Epithelial cell of esophagus (primary cell): ENCODE data around the gene MANEA.

Source experiments
- DNase-seq: peaks from one replicate; pipeline ENCODE4 v3.0.0; 2010; ENCODE audit warnings: low read depth
- H3K4me3 ChIP-seq: 2 replicates; pipeline ENCODE4 v1.5.1; 2011; ENCODE audit warnings: mild to moderate bottlenecking, low read length, control low read depth
- CTCF ChIP-seq: IDR thresholded peaks from 2 replicates; pipeline ENCODE4 v1.5.1; 2011; ENCODE audit warnings: low read depth, mild to moderate bottlenecking, low read length, control low read depth, inconsistent platforms; ENCODE audit not compliant: insufficient read depth; ENCODE audit errors: missing control alignments

The MANEA gene, protein sequence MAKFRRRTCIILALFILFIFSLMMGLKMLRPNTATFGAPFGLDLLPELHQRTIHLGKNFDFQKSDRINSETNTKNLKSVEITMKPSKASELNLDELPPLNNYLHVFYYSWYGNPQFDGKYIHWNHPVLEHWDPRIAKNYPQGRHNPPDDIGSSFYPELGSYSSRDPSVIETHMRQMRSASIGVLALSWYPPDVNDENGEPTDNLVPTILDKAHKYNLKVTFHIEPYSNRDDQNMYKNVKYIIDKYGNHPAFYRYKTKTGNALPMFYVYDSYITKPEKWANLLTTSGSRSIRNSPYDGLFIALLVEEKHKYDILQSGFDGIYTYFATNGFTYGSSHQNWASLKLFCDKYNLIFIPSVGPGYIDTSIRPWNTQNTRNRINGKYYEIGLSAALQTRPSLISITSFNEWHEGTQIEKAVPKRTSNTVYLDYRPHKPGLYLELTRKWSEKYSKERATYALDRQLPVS

GRCh38 chr6:95577304-95578105, at the start of gene MANEA:
Gene MANEA (plus strand): TSS chr6:95577535. CDS start chr6:95586440, 8,905 bp downstream.
- H3K4me3 ChIP-seq: peak within 1 kb of the TSS; percentile 81
- TF ChIP-seq CTCF: no peak
- peak; percentile 73 for DNase-seq

- TF ChIP-seq CTCF: no peak
- no peak for DNase-seq
Measured at GRCh38 chr6:95529762-95530161, 47.6 kb upstream of the MANEA start.

DNA sequence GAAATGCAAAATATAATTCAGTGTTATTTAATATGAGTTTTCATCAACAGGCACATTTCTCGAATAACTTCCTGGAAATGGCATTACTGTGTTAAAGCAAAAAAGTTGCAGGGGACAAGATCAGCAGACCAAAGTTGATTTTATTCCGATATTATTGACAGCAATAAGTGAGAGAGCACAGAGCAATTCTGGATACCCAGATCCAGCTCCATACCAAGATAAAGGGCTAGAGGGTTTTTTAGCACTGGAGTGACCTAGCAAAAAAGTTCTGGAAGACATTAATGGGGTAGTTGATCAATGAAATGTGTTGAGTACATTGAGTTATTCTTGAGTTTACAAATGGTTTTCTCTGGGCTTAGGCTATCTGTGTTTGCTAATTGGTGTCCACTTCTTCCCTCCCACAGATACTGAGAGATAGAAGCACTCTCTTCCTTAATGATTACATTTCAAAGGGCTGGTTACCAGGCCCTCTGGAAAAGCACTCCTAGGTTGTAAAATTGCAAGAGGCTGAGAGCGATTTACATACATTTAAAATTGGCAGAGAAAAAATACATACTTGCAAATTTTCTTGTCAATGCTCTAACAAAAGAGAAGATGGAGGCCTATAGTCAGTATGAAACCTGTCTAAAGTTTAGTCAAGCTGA, 47.0 kb upstream of the MANEA start:
- no peak for TF ChIP-seq CTCF
- no peak for DNase-seq

More at GRCh38 chr6:95529762-95530161, 47.6 kb upstream of the MANEA start:
- no peak overlapping the region for H3K4me3 ChIP-seq

DNA sequence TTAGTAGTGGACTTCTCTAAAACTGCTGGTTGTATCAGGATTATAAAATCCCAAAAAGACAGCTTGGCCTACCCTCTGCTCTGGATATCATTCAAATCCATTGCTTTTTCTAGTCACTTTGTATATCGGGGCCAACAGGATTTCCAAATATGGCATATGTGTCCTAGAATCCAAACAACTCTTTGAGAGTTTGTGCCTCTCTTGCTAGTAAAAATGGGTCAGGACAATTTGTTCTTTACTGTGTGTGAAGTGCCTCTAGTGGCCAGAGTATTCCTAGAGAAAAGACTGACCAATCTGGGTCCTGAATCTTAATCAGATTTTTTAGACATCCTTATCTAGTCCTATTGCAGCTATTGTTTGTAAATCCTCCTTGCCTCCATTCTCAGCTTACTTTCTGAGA, 33.5 kb upstream of the MANEA start:
- H3K4me3 ChIP-seq: no peak overlapping the region
- no peak for TF ChIP-seq CTCF
- no peak for DNase-seq

More for the DNA sequence above, 47.0 kb upstream of the MANEA start:
- H3K4me3 ChIP-seq: no peak overlapping the region

GRCh38 chr6:95544517-95545225, 32.7 kb upstream of the MANEA start:
- H3K4me3 ChIP-seq: no peak overlapping the region
- no peak for DNase-seq
- TF ChIP-seq CTCF: no peak

- H3K4me3 ChIP-seq: no peak overlapping the region
- no peak for DNase-seq
- no peak for TF ChIP-seq CTCF
Measured at GRCh38 chr6:95545226-95545625, 32.1 kb upstream of the MANEA start.
